CD8-positive, alpha-beta memory T cell (primary cell): Measurements from ENCODE around the gene C10orf71. TPM values are rescaled to one million over a fixed set of nuclear protein-coding genes. Genes with fewer than 3 reads are reported as not detected.

ENCODE experiments used
- CTCF ChIA-PET: fragments of 350-600 bp; sonication (Branson Sonifier 250); formaldehyde crosslinking; loops from one replicate; lab custom pipeline; 2021; ENCODE audit warnings: antibody characterized with exemption; lab: Charles Lee
- POLR2A ChIA-PET: fragments of 350-600 bp; sonication (Branson Sonifier 250); formaldehyde crosslinking; loops from one replicate; lab custom pipeline; 2021; ENCODE audit warnings: antibody characterized with exemption; lab: Charles Lee
- DNase-seq, 5 donors: peaks; one replicate each; pipeline versions ENCODE4 v3.0.0 to v3.0.0-alpha.2; 2020 to 2022; ENCODE audit warnings: mixed read lengths in 1 of 5
- H3K27ac ChIP-seq: one replicate; pipeline ENCODE4 v1.7.0; 2013; ENCODE audit warnings: low read depth, mild to moderate bottlenecking, low read length, moderate library complexity
- H3K27me3 ChIP-seq: 2 replicates; pipeline ENCODE4 v1.7.0; 2013; ENCODE audit warnings: low read length, mild to moderate bottlenecking; ENCODE audit not compliant: insufficient read depth, poor library complexity, severe bottlenecking
- H3K36me3 ChIP-seq: 2 replicates; pipeline ENCODE4 v1.7.0; 2013; ENCODE audit warnings: mild to moderate bottlenecking, low read length, moderate library complexity; ENCODE audit not compliant: insufficient read depth
- H3K4me1 ChIP-seq: 2 replicates; pipeline ENCODE4 v1.7.0; 2013; ENCODE audit warnings: mild to moderate bottlenecking, low read length, moderate library complexity; ENCODE audit not compliant: insufficient read depth
- H3K4me3 ChIP-seq: 2 replicates; pipeline ENCODE4 v1.7.0; 2013; ENCODE audit warnings: mild to moderate bottlenecking, low read length
- H3K9me3 ChIP-seq: 2 replicates; pipeline ENCODE4 v1.7.0; 2013; ENCODE audit warnings: mild to moderate bottlenecking, low read length
- H3K27ac Mint-ChIP-seq, 8 donors: one replicate each; pipeline ENCODE4 v1.8.0; 2020 to 2021; ENCODE audit warnings: mixed read lengths in 8 of 8, mild to moderate bottlenecking in 6 of 8, inconsistent platforms in 3 of 8, moderate library complexity in 3 of 8
- H3K27me3 Mint-ChIP-seq, 2 donors: one replicate each; pipeline ENCODE4 v1.8.0; 2020 to 2021; ENCODE audit warnings: mixed read lengths in 2 of 2, mild to moderate bottlenecking in 1 of 2, moderate library complexity in 1 of 2
- H3K36me3 Mint-ChIP-seq, 3 donors: one replicate each; pipeline ENCODE4 v1.8.0; 2020 to 2021; ENCODE audit warnings: mixed read lengths in 3 of 3, inconsistent platforms in 1 of 3, mild to moderate bottlenecking in 1 of 3
- H3K4me1 Mint-ChIP-seq, 3 donors: one replicate each; pipeline ENCODE4 v1.8.0; 2020 to 2021; ENCODE audit warnings: mixed read lengths in 3 of 3, inconsistent platforms in 1 of 3, mild to moderate bottlenecking in 1 of 3
- H3K4me3 Mint-ChIP-seq, 7 donors: one replicate each; pipeline ENCODE4 v1.8.0; 2020 to 2021; ENCODE audit warnings: mixed read lengths in 7 of 7, mild to moderate bottlenecking in 6 of 7, moderate library complexity in 4 of 7, inconsistent platforms in 2 of 7
- H3K9me3 Mint-ChIP-seq, 5 donors: one replicate each; pipeline ENCODE4 v1.8.0; 2020 to 2022; ENCODE audit warnings: mixed read lengths in 5 of 5, mild to moderate bottlenecking in 3 of 5, moderate library complexity in 2 of 5, inconsistent platforms in 1 of 5
- polyA plus RNA-seq: library from polyadenylated mRNA; unstranded; fragments of 300-500 nt; fragmentation: Illumina TruSeq; gene quantifications from one replicate; pipeline ENCODE4 v1.2.3, GENCODE V29; 2021
- total RNA-seq, 2 experiments: library from RNA; stranded (reverse); gene quantifications; one replicate each; pipeline ENCODE4 v1.2.3, GENCODE V29; 2021

C10orf71 gene
- total and polyA plus RNA-seq, 3 experiments from 2014 or later = not detected

- peaks cover 0 to 18% of the 10 kb centered on the region in 2 donors for H3K27me3 Mint-ChIP-seq
- H3K27ac Mint-ChIP-seq = peak overlapping the region in 1 of 8 donors; percentile 63
- H3K9me3 ChIP-seq = peaks cover 6% of the 10 kb centered on the region
- no peaks in the 10 kb centered on the region for H3K36me3 ChIP-seq
- no peak overlapping the region for H3K4me3 Mint-ChIP-seq
- no peaks in the 10 kb centered on the region for H3K4me1 ChIP-seq
- ChIA-PET POLR2A (no interaction called here), CTCF (no interaction called here)
- peaks cover 0 to 13% (median 5%) of the 10 kb centered on the region in 5 donors for H3K9me3 Mint-ChIP-seq
- no peak overlapping the region for H3K27ac ChIP-seq
- no peaks in the 10 kb centered on the region for H3K4me1 Mint-ChIP-seq
- H3K4me3 ChIP-seq = no peak overlapping the region
- DNase-seq = no peak
- H3K27me3 ChIP-seq = no peaks in the 10 kb centered on the region
- H3K36me3 Mint-ChIP-seq = peaks cover 0 to 14% (median 1%) of the 10 kb centered on the region in 3 donors
Measured at GRCh38 chr10:49353026-49353894, 54.3 kb downstream of the C10orf71 start.

DNA sequence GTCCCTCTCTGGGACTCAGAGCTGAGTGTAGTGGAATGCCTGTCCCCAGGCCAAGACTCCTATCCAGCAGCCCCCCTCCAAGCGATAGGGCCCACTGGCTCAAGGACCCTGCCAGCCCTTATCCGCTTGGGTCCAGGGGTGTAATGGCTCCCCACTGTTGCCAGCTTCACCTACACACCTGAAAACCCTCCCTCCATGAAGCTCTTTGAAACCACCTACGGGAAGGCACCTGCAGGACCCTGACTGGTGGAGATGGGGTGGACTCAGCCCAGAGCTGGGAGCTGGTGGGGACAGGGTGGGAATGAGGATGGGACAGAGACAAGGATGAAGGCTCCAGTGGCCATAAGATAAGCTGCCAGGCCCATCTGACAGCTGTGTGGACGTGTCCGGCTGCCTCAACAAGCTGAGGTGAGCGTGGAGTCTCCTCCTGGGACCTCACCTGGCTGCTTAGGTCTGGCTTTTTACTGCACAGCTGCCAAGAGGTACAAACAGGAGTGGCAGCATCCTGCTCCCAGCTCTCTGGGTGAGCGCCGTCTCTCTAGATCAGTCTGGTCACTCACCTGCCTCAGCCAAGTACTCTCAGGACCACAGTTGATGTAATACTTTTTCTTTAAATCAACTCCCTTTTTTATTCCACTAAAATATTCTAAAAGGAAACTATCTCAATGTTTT, 55.1 kb downstream of the C10orf71 start:
- ChIA-PET CTCF (no interaction called here), POLR2A (no interaction called here)
- Mint-ChIP-seq H3K27ac (peak overlapping the region in 1 of 8 donors; percentile 63), H3K4me1 (no peaks in the 10 kb centered on the region), H3K4me3 (no peak overlapping the region), H3K9me3 (peaks cover 0 to 13% (median 5%) of the 10 kb centered on the region in 5 donors), H3K27me3 (peaks cover 0 to 24% of the 10 kb centered on the region in 2 donors), H3K36me3 (peaks cover 0 to 13% (median 1%) of the 10 kb centered on the region in 3 donors)
- Histone ChIP-seq H3K4me1 (no peaks in the 10 kb centered on the region), H3K27me3 (no peaks in the 10 kb centered on the region), H3K4me3 (no peak overlapping the region), H3K27ac (no peak overlapping the region), H3K9me3 (peaks cover 6% of the 10 kb centered on the region), H3K36me3 (no peaks in the 10 kb centered on the region)
- DNase-seq = no peak

DNA sequence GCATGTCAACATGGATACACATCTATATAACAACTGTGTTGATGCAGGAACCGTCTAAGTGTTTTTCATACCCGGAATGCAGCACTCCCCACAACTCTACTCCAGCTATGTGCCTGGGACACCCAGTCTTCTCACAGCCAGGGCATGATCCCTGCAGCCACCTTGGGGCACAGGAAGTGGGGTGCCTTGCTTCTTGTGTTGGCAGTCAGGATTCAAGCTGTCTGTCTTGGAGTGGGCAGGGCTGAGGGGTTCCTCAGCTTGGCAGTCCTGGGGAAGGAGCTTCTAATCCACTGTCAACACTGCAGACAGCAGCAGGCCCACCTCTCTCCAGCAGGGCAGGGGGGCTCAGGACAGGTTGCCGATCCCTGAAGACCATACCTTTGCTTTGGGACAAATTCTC, 55.6 kb downstream of the C10orf71 start:
- no peak for DNase-seq
- Mint-ChIP-seq H3K9me3 (peaks cover 0 to 13% (median 5%) of the 10 kb centered on the region in 5 donors), H3K36me3 (peaks cover 0 to 9% (median 1%) of the 10 kb centered on the region in 3 donors), H3K4me3 (no peak overlapping the region), H3K4me1 (no peaks in the 10 kb centered on the region), H3K27me3 (peaks cover 0 to 28% of the 10 kb centered on the region in 2 donors), H3K27ac (no peak overlapping the region)
- Histone ChIP-seq H3K27me3 (no peaks in the 10 kb centered on the region), H3K4me1 (no peaks in the 10 kb centered on the region), H3K4me3 (no peak overlapping the region), H3K36me3 (no peaks in the 10 kb centered on the region), H3K9me3 (peaks cover 6% of the 10 kb centered on the region), H3K27ac (no peak overlapping the region)
- POLR2A ChIA-PET = no interaction called here
- CTCF ChIA-PET = interaction anchor here (1.2 kb wide), 1 partner anchor 38 kb away, joined by 3 read pairs; no protein-coding TSS in a partner anchor

DNA sequence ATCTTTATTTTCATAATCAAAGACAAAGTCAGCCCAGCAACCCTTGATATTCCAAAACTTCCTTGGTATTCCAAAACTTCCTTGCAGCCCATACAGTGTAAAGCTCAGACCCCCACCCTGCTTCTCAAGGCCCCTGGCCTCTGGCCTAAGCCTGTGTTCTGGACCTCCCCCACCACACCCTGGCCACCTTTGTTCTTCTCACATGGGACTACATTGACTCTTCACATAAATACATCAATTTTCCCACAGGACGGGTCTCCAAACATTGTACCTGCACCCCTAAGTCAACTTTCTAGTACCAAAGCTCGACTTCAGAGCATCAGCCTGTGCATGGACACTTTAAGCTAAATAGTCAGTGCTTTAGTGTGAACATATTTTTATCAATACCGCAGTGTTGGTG, 56.3 kb downstream of the C10orf71 start:
- Mint-ChIP-seq H3K36me3 (peaks cover 0 to 3% (median 0%) of the 10 kb centered on the region in 3 donors), H3K4me1 (no peaks in the 10 kb centered on the region), H3K4me3 (no peak overlapping the region), H3K27me3 (peaks cover 0 to 28% of the 10 kb centered on the region in 2 donors), H3K9me3 (peaks cover 0 to 10% (median 1%) of the 10 kb centered on the region in 5 donors), H3K27ac (no peak overlapping the region)
- no peak overlapping the region for H3K27ac ChIP-seq
- H3K9me3 ChIP-seq = peaks cover 2% of the 10 kb centered on the region
- POLR2A ChIA-PET = no interaction called here
- H3K4me1 ChIP-seq = no peaks in the 10 kb centered on the region
- DNase-seq = no peak
- H3K27me3 ChIP-seq = no peaks in the 10 kb centered on the region
- CTCF ChIA-PET = interaction anchor here (1.2 kb wide), 1 partner anchor 39 kb away, joined by 3 read pairs; no protein-coding TSS in a partner anchor
- H3K36me3 ChIP-seq = no peaks in the 10 kb centered on the region
- no peak overlapping the region for H3K4me3 ChIP-seq

DNA sequence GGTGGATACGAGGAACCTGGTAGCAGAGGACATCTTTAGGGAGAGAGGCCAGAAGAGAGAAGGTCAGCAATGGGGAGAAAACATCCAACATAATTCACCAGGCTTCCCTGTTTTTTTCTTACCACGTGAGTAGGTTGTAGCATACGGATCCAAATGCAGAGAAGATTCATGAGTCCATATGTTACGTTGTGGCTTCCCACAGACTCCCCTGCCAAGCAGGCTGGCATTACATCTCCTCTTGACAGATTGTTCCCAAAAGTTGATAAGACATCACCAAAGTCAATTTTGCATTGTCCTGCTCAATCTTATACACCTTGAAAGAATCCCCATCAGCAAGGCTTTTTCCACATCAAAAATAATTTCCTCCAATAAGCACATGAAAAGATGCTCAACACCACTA, 57.2 kb downstream of the C10orf71 start:
- Histone ChIP-seq H3K27me3 (no peaks in the 10 kb centered on the region), H3K36me3 (no peaks in the 10 kb centered on the region), H3K4me3 (no peak overlapping the region), H3K4me1 (no peaks in the 10 kb centered on the region), H3K9me3 (no peaks in the 10 kb centered on the region), H3K27ac (no peak overlapping the region)
- Mint-ChIP-seq H3K36me3 (no peaks in the 10 kb centered on the region), H3K4me1 (no peaks in the 10 kb centered on the region), H3K9me3 (peaks cover 0 to 8% (median 0%) of the 10 kb centered on the region in 5 donors), H3K27ac (no peak overlapping the region), H3K4me3 (no peak overlapping the region), H3K27me3 (peaks cover 0 to 26% of the 10 kb centered on the region in 2 donors)
- no peak for DNase-seq
- ChIA-PET CTCF (no interaction called here), POLR2A (no interaction called here)

DNA sequence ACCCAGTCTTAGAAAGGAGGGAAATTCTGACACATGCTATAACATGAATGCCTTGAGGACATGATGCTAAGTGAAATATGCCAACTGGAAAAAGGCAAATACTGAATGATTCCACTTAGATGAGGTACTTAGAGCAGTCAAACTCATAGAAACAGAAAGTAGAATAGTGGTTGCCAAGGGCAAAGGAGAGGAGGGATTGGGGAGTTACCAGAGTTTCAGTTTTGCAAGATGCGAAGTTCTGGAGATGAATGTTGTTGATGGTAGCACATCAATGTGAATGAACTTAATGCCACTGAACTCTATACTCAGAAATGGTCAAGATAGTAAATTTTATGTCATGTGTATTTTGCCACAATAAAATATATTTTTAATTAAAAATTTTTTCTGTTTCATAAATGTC, 58.0 kb downstream of the C10orf71 start:
- CTCF ChIA-PET = no interaction called here
- DNase-seq = no peak
- Mint-ChIP-seq H3K27ac (no peak overlapping the region), H3K27me3 (peaks cover 0 to 20% of the 10 kb centered on the region in 2 donors), H3K4me3 (no peak overlapping the region), H3K4me1 (no peaks in the 10 kb centered on the region), H3K36me3 (no peaks in the 10 kb centered on the region), H3K9me3 (peaks cover 0 to 8% (median 0%) of the 10 kb centered on the region in 5 donors)
- no peak overlapping the region for H3K27ac ChIP-seq
- POLR2A ChIA-PET = no interaction called here
- H3K4me1 ChIP-seq = no peaks in the 10 kb centered on the region
- no peaks in the 10 kb centered on the region for H3K27me3 ChIP-seq
- H3K4me3 ChIP-seq = no peak overlapping the region
- no peaks in the 10 kb centered on the region for H3K9me3 ChIP-seq
- no peaks in the 10 kb centered on the region for H3K36me3 ChIP-seq

DNA sequence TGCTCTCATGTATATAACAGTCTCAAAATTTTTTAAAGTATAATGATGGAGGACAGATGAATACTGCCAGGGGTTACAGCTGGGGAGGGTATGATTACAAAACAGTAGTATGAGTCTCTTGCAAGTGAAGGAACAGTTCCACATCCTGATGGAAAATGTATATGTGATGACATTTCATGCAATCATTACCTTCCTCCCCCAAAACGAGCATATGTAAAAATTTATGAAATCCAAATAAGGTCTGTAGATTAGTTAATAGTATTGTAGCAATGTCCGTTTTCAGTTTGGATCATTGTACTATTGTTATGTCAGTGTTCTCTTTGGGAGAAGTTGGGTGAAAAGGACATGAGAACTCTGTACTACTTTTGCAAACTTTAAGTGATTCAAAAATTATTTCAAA, 58.9 kb downstream of the C10orf71 start:
- Mint-ChIP-seq H3K27ac (no peak overlapping the region), H3K9me3 (peaks cover 0 to 8% (median 0%) of the 10 kb centered on the region in 5 donors), H3K36me3 (no peaks in the 10 kb centered on the region), H3K4me1 (no peaks in the 10 kb centered on the region), H3K27me3 (peaks cover 0 to 20% of the 10 kb centered on the region in 2 donors), H3K4me3 (no peak overlapping the region)
- Histone ChIP-seq H3K27me3 (no peaks in the 10 kb centered on the region), H3K27ac (no peak overlapping the region), H3K4me1 (no peaks in the 10 kb centered on the region), H3K9me3 (no peaks in the 10 kb centered on the region), H3K4me3 (no peak overlapping the region), H3K36me3 (no peaks in the 10 kb centered on the region)
- POLR2A ChIA-PET = no interaction called here
- CTCF ChIA-PET = no interaction called here
- DNase-seq = no peak
